EL (cell line): ENCODE results near the gene C22orf42.
A peak's percentile ranks its signal among the peaks of the same experiment; 100 is the strongest.

Source experiments
- DNase-seq: peaks from one replicate; pipeline ENCODE4 v3.0.0-alpha.2; 2016

Gene C22orf42

DNA sequence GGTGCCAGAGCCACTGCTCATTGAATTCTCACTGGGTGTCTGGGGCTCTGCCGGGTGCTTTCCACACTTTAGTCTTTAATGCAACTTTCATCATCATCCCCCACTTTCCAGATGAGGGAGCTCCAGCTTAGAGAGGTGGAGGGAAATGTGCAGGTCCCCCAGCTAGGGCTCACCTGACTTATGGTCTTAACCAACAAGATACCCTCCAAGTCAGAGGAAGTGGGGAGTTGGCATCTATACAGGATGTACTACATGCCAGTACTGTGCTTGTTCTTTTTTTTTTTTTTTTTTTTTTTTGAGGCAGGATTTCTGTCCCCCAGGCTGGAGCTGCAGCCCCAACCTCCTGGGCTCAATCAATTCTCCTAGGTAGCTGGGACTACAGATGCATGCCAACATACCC, 26.3 kb downstream of the C22orf42 start:
- DNase-seq: no peak

- no peak for DNase-seq
Measured at GRCh38 chr22:32132126-32132525, 27.0 kb downstream of the C22orf42 start.

DNA sequence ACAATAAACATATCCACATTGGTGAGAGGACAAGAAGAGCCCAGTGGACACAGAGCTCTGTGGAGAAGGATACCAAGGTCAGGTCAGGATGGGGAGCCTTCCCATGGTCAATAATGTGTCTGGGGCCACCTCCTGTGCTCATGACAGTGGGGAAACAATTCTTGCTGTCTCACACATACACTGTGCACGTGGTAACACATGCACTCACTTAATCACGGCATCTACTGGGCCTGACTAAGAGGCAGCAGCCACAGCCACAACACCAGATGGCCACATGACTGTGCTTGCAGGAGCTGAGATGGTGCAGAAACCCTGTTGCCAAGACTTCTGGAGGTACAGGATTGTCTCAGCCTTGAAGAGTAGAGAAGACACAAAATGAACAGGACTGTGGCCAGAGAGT, 28.6 kb downstream of the C22orf42 start:
- no peak for DNase-seq

- DNase-seq: no peak
Measured at GRCh38 chr22:32127904-32128303, 31.2 kb downstream of the C22orf42 start.

DNA sequence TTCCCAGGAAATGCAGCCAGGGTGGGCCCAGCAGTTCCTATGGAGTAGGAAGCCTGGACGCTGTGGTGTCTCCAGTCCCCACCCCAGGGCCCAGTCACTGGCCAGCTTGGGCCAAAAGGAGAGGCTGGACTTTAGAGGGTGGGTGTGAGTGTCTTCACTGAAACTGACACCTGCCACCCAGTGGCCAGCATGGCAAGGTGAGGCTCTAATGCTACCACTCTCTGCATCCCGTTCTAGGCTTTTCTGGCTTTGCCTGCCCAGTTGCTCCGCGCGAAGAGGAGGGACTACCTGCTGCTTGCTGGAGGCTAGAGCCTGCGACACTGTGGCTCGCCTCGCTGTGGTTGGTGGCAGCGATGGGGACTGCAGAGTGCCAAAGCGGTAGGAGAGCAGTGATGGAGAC, 35.4 kb downstream of the C22orf42 start:
- no peak for DNase-seq

DNA sequence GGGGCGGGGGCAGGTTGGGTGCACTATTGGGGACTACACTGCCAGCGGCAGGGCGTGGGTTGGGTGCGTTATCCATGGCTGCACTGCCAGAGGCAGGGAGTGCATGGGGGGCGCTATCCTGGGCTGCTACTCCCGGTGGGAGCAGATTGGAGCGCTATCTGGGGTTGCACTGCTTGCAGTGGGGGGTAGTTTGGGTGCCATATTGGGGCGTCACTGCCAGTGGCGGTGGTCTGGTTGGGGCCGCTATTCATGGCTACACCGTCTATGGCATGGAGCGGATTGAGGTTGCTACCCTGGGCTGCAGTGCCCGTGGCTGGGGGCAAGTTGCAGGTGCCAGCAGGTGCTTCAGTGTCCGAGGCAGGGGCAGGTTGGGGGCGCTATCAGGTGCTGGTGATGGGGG, 36.2 kb downstream of the C22orf42 start:
- DNase-seq: no peak

- DNase-seq: no peak
Measured at GRCh38 chr22:32120603-32121002, 38.5 kb downstream of the C22orf42 start.

- DNase-seq: no peak
Measured at GRCh38 chr22:32119568-32120235, 39.4 kb downstream of the C22orf42 start.

DNA sequence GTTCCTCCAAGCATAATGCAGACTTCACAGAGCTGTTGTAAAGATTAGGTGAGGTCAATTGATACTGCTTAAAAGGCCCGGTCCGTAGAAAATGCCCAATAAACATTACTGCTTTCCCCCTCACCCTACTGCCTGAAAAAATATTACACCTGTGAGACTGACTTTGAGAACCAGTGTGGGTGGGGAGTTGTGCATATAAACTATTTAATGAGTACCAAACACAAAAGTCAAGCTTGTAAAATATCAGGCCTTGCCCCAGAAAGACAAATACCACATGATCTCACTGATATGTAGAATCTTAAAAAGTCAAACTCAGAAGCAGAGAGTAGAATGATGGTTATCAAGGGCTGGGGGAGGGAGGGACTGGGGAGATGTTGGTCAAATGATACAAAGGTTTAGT, 46.7 kb downstream of the C22orf42 start:
- no peak for DNase-seq

DNA sequence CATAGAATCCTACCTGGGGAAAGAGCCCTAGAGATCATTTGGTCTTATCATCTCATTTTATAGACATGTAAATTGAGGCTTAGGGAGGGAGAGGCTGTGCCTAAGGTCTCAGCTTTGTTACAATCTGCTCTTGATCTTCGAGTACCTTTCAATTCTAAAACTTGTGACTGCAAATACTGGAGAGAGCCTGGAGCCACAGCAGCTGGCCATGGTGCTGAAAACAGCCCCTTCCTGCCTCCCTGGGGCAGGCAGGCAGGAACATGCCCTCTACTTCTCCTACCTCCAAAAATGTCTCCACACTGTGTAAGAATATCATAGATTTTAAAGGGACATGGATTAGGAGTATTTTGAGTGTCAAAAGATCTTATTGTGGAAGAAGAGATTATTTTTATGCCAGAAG, 52.2 kb downstream of the C22orf42 start:
- no peak for DNase-seq

DNA sequence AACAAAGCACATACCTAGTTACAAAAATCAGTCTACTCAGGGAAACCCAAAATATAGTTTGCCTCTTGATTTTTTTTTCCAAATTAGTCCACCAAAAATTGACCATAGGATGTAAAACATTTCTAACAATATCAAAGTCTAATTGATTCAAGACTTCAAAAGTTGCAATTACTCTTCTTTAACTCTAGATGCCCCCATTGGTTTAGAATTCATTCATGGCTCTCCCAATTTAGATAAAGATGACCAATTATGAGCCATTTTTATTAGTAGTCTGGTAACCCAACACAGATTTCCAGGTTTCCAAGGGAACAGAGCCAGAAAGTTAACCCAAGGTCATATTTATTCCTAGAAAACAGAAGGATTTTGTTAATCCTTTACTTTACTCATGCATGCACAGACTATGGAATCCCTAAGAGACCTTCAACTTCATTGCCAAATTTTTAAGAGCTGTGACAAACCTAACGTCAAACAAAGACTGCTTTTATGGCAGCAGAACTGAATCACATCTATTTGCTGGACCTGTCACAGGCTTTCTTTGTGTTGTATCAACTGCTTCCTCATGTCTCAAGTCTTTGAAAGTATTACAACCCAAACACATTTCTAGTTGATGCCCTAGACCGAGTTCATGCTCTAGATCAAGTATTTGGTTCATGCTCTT, 55.3 kb downstream of the C22orf42 start:
- peak; percentile 9 for DNase-seq

GRCh38 chr22:32100711-32101110, 58.4 kb downstream of the C22orf42 start:
- no peak for DNase-seq
